GM12878 (cell line): ENCODE measurements around the gene HENMT1. TPM values are rescaled to one million over a fixed set of nuclear protein-coding genes. Genes with fewer than 3 reads are reported as not detected.

ENCODE experiments used
- ATAC-seq: fragments of 200-7000 bp; cut with Tn5 transposase; 3 replicates; pipeline ENCODE4 v1.9.1; 2020; ENCODE audit warnings: mild to moderate bottlenecking, moderate library complexity
- BruUV-seq: library from RNA; stranded (reverse); fragments of 400-500 nt; replicated peaks from 2 replicates; lab custom pipeline; 2021; lab: Mats Ljungman, UMichigan
- CTCF ChIA-PET: fragments of 300-600 bp; sonication (Branson Sonifier 250); formaldehyde crosslinking; extraction: SDS; loops from one replicate; lab custom pipeline; 2021; ENCODE audit warnings: inconsistent platforms; lab: Yijun Ruan, JAX
- POLR2A ChIA-PET: fragments of 350-600 bp; formaldehyde crosslinking; extraction: SDS; loops from one replicate; lab custom pipeline; 2021; ENCODE audit warnings: inconsistent platforms; lab: Charles Lee
- RAD21 ChIA-PET: fragments of 300-600 bp; sonication (Branson Sonifier 250); formaldehyde crosslinking; loops from one replicate; lab custom pipeline; 2023; ENCODE audit warnings: antibody characterized with exemption; ENCODE audit not compliant: unreplicated experiment; lab: Charles Lee
- SMC1A ChIA-PET: fragments of 300-600 bp; sonication (Branson Sonifier 250); formaldehyde crosslinking; loops from one replicate; lab custom pipeline; 2023; ENCODE audit not compliant: unreplicated experiment, uncharacterized antibody; lab: Charles Lee
- DNase-seq: peaks from one replicate; pipeline ENCODE4 v3.0.0-alpha.2; 2011; ENCODE audit warnings: low read depth, low spot score
- FAIRE-seq: peaks from 3 replicates; lab custom pipeline; 2011; peaks lifted over from hg19 to GRCh38; lab: Jason Lieb, UNC
- H2AFZ ChIP-seq: 2 replicates; pipeline ENCODE4 v1.6.0; 2011; ENCODE audit warnings: low read depth, low read length, control low read depth; ENCODE audit not compliant: control insufficient read depth
- H3K27ac ChIP-seq: 2 replicates; pipeline ENCODE4 v1.5.1; 2011; ENCODE audit warnings: control low read depth; ENCODE audit not compliant: control insufficient read depth, insufficient read depth
- H3K27me3 ChIP-seq, 2 experiments: replicated peaks in 1 of 2; 2 replicates each; pipeline versions ENCODE4 v1.6.0 to v1.6.1; 2011; ENCODE audit warnings: low read length in 1 of 2; ENCODE audit not compliant: control insufficient read depth in 2 of 2, insufficient read depth in 2 of 2
- H3K36me3 ChIP-seq, 2 experiments: 2 replicates each; pipeline ENCODE4 v1.5.1; 2011; ENCODE audit warnings: low read length in 1 of 2; ENCODE audit not compliant: control insufficient read depth in 2 of 2, insufficient read depth in 2 of 2
- H3K4me1 ChIP-seq: 2 replicates; pipeline ENCODE4 v1.6.1; 2011; ENCODE audit warnings: mild to moderate bottlenecking, low read length, moderate library complexity, mixed read lengths; ENCODE audit not compliant: control insufficient read depth, insufficient read depth
- H3K4me2 ChIP-seq: 2 replicates; pipeline ENCODE4 v1.6.0; 2011; ENCODE audit warnings: control low read depth; ENCODE audit not compliant: control insufficient read depth, insufficient read depth
- H3K4me3 ChIP-seq: fragments of 200-600 bp; sonication (generic); 2 replicates; pipeline ENCODE4 v1.5.1; 2016
- H3K79me2 ChIP-seq: 2 replicates; pipeline ENCODE4 v1.6.0; 2011; ENCODE audit warnings: low read length; ENCODE audit not compliant: control insufficient read depth, insufficient read depth
- H3K9ac ChIP-seq: 2 replicates; pipeline ENCODE4 v1.8.0; 2011; ENCODE audit warnings: low read length, control low read depth, mixed read lengths; ENCODE audit not compliant: control insufficient read depth, insufficient read depth
- H3K9me3 ChIP-seq: replicated peaks from 3 replicates; pipeline ENCODE4 v1.5.1; 2011; ENCODE audit warnings: mild to moderate bottlenecking, low read length; ENCODE audit not compliant: control insufficient read depth, insufficient read depth
- H4K20me1 ChIP-seq: 2 replicates; pipeline ENCODE4 v1.6.0; 2011; ENCODE audit not compliant: control insufficient read depth, insufficient read depth
- BHLHE40 ChIP-seq, 2 experiments: fragments of 450-650 bp in 1 of 2; IDR thresholded peaks; 2 replicates each; pipeline ENCODE4 v1.6.1; 2011 to 2017; ENCODE audit warnings: low read depth in 2 of 2, borderline replicate concordance in 1 of 2, improper control_type of control experiment in 1 of 2, low read length in 1 of 2, mild to moderate bottlenecking in 1 of 2
- CEBPB ChIP-seq, 2 experiments: fragments of 150-350 bp in 1 of 2; IDR thresholded peaks; 2 replicates each; pipeline ENCODE4 v1.6.1; 2012 to 2014; ENCODE audit warnings: low read depth in 2 of 2, low read length in 2 of 2, borderline replicate concordance in 1 of 2, inconsistent platforms in 1 of 2
- ESRRA ChIP-seq: IDR thresholded peaks from 2 replicates; pipeline ENCODE4 v1.6.1; 2012; ENCODE audit warnings: mild to moderate bottlenecking, low read length, improper control_type of control experiment
- JUND ChIP-seq: IDR thresholded peaks from 2 replicates; pipeline ENCODE4 v1.6.1; 2012; ENCODE audit warnings: low read depth, mild to moderate bottlenecking, low read length, improper control_type of control experiment, moderate library complexity
- MTA2 ChIP-seq: fragments of 450-650 bp; IDR thresholded peaks from 2 replicates; pipeline ENCODE4 v1.6.1; 2016; ENCODE audit warnings: low read depth, mild to moderate bottlenecking, moderate library complexity
- NR2F1 ChIP-seq: fragments of 450-650 bp; conservative IDR thresholded peaks from 2 replicates; pipeline ENCODE4 v1.6.1; 2017; ENCODE audit warnings: mild to moderate bottlenecking
- RAD21 ChIP-seq: IDR thresholded peaks from 2 replicates; pipeline ENCODE4 v1.6.1; 2011; ENCODE audit warnings: mild to moderate bottlenecking, low read depth, low read length, moderate library complexity; ENCODE audit not compliant: insufficient read depth
- SP1 ChIP-seq: IDR thresholded peaks from one replicate; pipeline ENCODE4 v1.6.1; 2011; ENCODE audit warnings: low read depth, low read length
- SPI1 ChIP-seq: IDR thresholded peaks from 2 replicates; pipeline ENCODE4 v1.6.1; 2011; ENCODE audit warnings: low read depth, mild to moderate bottlenecking, low read length, moderate library complexity, borderline replicate concordance; ENCODE audit not compliant: insufficient read depth
- WGBS: methylation state at CpG from one replicate; pipeline ENCODE4 v1.1.6; 2016; ENCODE audit warnings: low lambda C conversion rate; ENCODE audit not compliant: insufficient replicate concordance, insufficient coverage; ENCODE audit errors: missing lambda C conversion rate; 5-methylcytosine and 5-hydroxymethylcytosine counted together
- in situ Hi-C: fragments of 300-500 bp; cut with MboI; formaldehyde crosslinking; loops from 9 replicates; pipeline ENCODE4 v1.14.3; 2018; ENCODE audit warnings: mixed read lengths
- intact Hi-C: fragments of 100-400 bp; cut with micrococcal nuclease; formaldehyde crosslinking; loops from one replicate; pipeline ENCODE4 v1.14.2; 2022; ENCODE audit not compliant: unreplicated experiment
- polyA plus RNA-seq, 11 experiments: library from polyadenylated mRNA; depleted of rRNA in 4 of 11; unstranded in 6 of 11; stranded (reverse) in 5 of 11; fragments of >200 nt; fragmentation: Nextera tagmentation in 4 of 11; fragmentation: Illumina TruSeq in 1 of 11; extraction: Ambion mirVana in 4 of 11; extraction: Trizol in 1 of 11; gene quantifications; 1 replicate in 1 of 11; 2 replicates in 10 of 11; pipeline versions ENCODE4 v1.2.1 to v1.2.3, GENCODE V29; 2011 to 2016; ENCODE audit warnings: inconsistent platforms in 2 of 11, missing spikeins in 2 of 11, low read depth in 1 of 11
- total RNA-seq, 4 experiments: library from RNA; depleted of rRNA in 3 of 4; stranded (reverse); fragments of >200 nt in 3 of 4; fragmentation: Illumina TruSeq in 1 of 4; extraction: Trizol in 1 of 4; gene quantifications; 2 replicates each; pipeline versions ENCODE4 v1.2.1 to v1.2.3, GENCODE V29; 2013 to 2021
- TF ChIP-seq, protein P1 (sequence below): IDR thresholded peaks from 2 replicates; pipeline ENCODE4 v1.6.1; 2012; ENCODE audit warnings: improper control_type of control experiment, low read depth, low read length; ENCODE audit not compliant: insufficient replicate concordance
- TF ChIP-seq, protein P2 (sequence below): fragments of 450-650 bp; IDR thresholded peaks from 2 replicates; pipeline ENCODE4 v1.6.1; 2017; ENCODE audit warnings: borderline replicate concordance
- TF ChIP-seq, protein P3 (sequence below): fragments of 150-350 bp; IDR thresholded peaks from 2 replicates; pipeline ENCODE4 v1.6.1; 2014; ENCODE audit warnings: mild to moderate bottlenecking, low read depth, low read length

HENMT1 gene
- total and polyA plus RNA-seq, 10 of the 15 experiments (the other 5 are each of a cell fraction or from before 2014, with no cell fraction given) = 4.4 to 15.6 (median 10.4) TPM

DNA sequence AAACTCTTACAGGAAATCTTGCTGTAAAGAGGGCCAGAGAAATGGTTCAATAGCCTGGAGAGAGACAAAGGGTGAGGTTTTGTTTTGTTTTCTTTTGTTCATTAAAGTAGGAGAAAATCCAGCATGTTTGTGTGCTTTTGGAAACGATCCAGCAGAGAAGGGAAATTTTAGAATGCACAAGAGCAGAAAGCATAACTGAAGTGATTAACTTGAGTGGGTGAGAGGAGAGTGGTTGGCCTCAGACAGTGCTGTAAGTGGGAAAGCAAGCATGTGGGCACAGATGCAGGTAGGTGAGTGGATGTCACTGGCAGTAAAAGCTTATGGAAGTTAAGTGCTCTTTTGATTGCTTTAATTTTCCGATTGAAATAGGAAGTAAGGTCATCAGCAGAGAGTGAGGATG, 50.8 kb downstream of the HENMT1 start:
- POLR2A ChIA-PET = no interaction called here
- CTCF ChIA-PET = interaction anchor here (2.2 kb wide), 1 partner anchor 35 kb away, joined by 5 read pairs; no protein-coding TSS in a partner anchor
- Histone ChIP-seq H3K27me3 (no peaks in the 10 kb centered on the region), H3K27ac (no peak overlapping the region)
- TF ChIP-seq, protein P1, sequence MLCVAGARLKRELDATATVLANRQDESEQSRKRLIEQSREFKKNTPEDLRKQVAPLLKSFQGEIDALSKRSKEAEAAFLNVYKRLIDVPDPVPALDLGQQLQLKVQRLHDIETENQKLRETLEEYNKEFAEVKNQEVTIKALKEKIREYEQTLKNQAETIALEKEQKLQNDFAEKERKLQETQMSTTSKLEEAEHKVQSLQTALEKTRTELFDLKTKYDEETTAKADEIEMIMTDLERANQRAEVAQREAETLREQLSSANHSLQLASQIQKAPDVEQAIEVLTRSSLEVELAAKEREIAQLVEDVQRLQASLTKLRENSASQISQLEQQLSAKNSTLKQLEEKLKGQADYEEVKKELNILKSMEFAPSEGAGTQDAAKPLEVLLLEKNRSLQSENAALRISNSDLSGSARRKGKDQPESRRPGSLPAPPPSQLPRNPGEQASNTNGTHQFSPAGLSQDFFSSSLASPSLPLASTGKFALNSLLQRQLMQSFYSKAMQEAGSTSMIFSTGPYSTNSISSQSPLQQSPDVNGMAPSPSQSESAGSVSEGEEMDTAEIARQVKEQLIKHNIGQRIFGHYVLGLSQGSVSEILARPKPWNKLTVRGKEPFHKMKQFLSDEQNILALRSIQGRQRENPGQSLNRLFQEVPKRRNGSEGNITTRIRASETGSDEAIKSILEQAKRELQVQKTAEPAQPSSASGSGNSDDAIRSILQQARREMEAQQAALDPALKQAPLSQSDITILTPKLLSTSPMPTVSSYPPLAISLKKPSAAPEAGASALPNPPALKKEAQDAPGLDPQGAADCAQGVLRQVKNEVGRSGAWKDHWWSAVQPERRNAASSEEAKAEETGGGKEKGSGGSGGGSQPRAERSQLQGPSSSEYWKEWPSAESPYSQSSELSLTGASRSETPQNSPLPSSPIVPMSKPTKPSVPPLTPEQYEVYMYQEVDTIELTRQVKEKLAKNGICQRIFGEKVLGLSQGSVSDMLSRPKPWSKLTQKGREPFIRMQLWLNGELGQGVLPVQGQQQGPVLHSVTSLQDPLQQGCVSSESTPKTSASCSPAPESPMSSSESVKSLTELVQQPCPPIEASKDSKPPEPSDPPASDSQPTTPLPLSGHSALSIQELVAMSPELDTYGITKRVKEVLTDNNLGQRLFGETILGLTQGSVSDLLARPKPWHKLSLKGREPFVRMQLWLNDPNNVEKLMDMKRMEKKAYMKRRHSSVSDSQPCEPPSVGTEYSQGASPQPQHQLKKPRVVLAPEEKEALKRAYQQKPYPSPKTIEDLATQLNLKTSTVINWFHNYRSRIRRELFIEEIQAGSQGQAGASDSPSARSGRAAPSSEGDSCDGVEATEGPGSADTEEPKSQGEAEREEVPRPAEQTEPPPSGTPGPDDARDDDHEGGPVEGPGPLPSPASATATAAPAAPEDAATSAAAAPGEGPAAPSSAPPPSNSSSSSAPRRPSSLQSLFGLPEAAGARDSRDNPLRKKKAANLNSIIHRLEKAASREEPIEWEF = no peak
- TF ChIP-seq JUND = no peak
- no peak for TF ChIP-seq SPI1
- no peak for TF ChIP-seq BHLHE40 (IDR thresholded peaks at IDR 0.05; ENCODE audit: borderline replicate concordance in 1 of 2, low read depth in 2 of 2, low read length in 1 of 2)
- no peak for TF ChIP-seq MTA2
- no peak for TF ChIP-seq ESRRA
- TF ChIP-seq, protein P2, sequence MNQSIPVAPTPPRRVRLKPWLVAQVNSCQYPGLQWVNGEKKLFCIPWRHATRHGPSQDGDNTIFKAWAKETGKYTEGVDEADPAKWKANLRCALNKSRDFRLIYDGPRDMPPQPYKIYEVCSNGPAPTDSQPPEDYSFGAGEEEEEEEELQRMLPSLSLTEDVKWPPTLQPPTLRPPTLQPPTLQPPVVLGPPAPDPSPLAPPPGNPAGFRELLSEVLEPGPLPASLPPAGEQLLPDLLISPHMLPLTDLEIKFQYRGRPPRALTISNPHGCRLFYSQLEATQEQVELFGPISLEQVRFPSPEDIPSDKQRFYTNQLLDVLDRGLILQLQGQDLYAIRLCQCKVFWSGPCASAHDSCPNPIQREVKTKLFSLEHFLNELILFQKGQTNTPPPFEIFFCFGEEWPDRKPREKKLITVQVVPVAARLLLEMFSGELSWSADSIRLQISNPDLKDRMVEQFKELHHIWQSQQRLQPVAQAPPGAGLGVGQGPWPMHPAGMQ = no peak
- TF ChIP-seq, protein P3, sequence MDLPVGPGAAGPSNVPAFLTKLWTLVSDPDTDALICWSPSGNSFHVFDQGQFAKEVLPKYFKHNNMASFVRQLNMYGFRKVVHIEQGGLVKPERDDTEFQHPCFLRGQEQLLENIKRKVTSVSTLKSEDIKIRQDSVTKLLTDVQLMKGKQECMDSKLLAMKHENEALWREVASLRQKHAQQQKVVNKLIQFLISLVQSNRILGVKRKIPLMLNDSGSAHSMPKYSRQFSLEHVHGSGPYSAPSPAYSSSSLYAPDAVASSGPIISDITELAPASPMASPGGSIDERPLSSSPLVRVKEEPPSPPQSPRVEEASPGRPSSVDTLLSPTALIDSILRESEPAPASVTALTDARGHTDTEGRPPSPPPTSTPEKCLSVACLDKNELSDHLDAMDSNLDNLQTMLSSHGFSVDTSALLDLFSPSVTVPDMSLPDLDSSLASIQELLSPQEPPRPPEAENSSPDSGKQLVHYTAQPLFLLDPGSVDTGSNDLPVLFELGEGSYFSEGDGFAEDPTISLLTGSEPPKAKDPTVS = no peak
- TF ChIP-seq SP1 = no peak
- no peak for TF ChIP-seq RAD21
- no peak for TF ChIP-seq NR2F1
- TF ChIP-seq CEBPB (IDR thresholded peaks at IDR 0.05; ENCODE audit: borderline replicate concordance in 1 of 2, low read depth in 2 of 2, low read length in 2 of 2) = no peak
- TF ChIP-seq, all 136 proteins: peak for 0
- FAIRE-seq (no peak), DNase-seq (no peak), ATAC-seq (no peak)
- Histone ChIP-seq H2AFZ (no peak overlapping the region), H3K4me2 (no peak overlapping the region), H3K9ac (no peak overlapping the region), H3K79me2 (no peaks in the 10 kb centered on the region), H3K36me3 (no peaks in the 10 kb centered on the region), H4K20me1 (no peaks in the 10 kb centered on the region), H3K4me1 (no peaks in the 10 kb centered on the region), H3K9me3 (no peaks in the 10 kb centered on the region), H3K4me3 (no peak overlapping the region)
- in situ Hi-C loops (no loop called here), intact Hi-C loops (loop anchor here (10.0 kb wide), 1 partner anchor 65 kb away; no protein-coding TSS in a partner anchor)
- 44% methylated on average over 2 of the region's 2 CpGs for WGBS
- BruUV-seq = no TSS peak
- ChIA-PET SMC1A (interaction anchor here (0.6 to 0.9 kb wide), 2 partner anchors 49 to 407 kb away, joined by 3 read pairs; no protein-coding TSS in a partner anchor), RAD21 (no interaction called here)
